HepG2 (cell line): Measurements from ENCODE around the gene LRRC25. TPM values are rescaled to one million over a fixed set of nuclear protein-coding genes. Genes with fewer than 3 reads are reported as not detected.
A peak's percentile ranks its signal among the peaks of the same experiment; 100 is the strongest.

Source experiments
- AHR ChIP-seq: IDR thresholded peaks from 2 replicates; pipeline ENCODE4 v1.6.1; 2018; ENCODE audit warnings: missing genetic modification reagents, missing compliant biosample characterization
- BCLAF1 ChIP-seq: fragments of 450-650 bp; IDR thresholded peaks from 2 replicates; pipeline ENCODE4 v1.6.1; 2017; ENCODE audit warnings: mild to moderate bottlenecking
- DMAP1 ChIP-seq: IDR thresholded peaks from 2 replicates; pipeline ENCODE4 v1.6.1; 2016
- ERF ChIP-seq: IDR thresholded peaks from 2 replicates; pipeline ENCODE4 v1.6.1; 2018; ENCODE audit warnings: missing biosample characterization, missing genetic modification reagents
- FOXJ3 ChIP-seq: sonication (generic); formaldehyde crosslinking; IDR thresholded peaks from 2 replicates; pipeline ENCODE4 v1.4.0; 2020; ENCODE audit warnings: missing genetic modification reagents, mild to moderate bottlenecking, borderline replicate concordance
- HDAC2 ChIP-seq: sonication (generic); formaldehyde crosslinking; IDR thresholded peaks from 2 replicates; pipeline ENCODE4 v1.4.0; 2020; ENCODE audit warnings: missing genetic modification reagents
- KDM1A ChIP-seq: IDR thresholded peaks from 2 replicates; pipeline ENCODE4 v1.6.1; 2016; ENCODE audit warnings: missing compliant biosample characterization
- MAFG ChIP-seq: sonication (generic); formaldehyde crosslinking; IDR thresholded peaks from 2 replicates; pipeline ENCODE4 v1.5.1; 2020; ENCODE audit warnings: mild to moderate bottlenecking, missing genetic modification reagents
- MED1 ChIP-seq: sonication (generic); formaldehyde crosslinking; IDR thresholded peaks from 2 replicates; pipeline ENCODE4 v1.4.0; 2020; ENCODE audit warnings: missing genetic modification reagents
- NR2F1 ChIP-seq, 2 experiments: fragments of 450-650 bp in 1 of 2; formaldehyde crosslinking in 1 of 2; IDR thresholded peaks; 2 replicates each; pipeline versions ENCODE4 v1.5.0 to v1.6.1; 2016 to 2020; ENCODE audit warnings: mild to moderate bottlenecking in 1 of 2, missing compliant biosample characterization in 1 of 2, missing genetic modification reagents in 1 of 2, moderate library complexity in 1 of 2
- RFXAP ChIP-seq: sonication (generic); formaldehyde crosslinking; IDR thresholded peaks from 2 replicates; pipeline ENCODE4 v1.4.0; 2020; ENCODE audit warnings: missing genetic modification reagents, borderline replicate concordance
- SCMH1 ChIP-seq: sonication (generic); formaldehyde crosslinking; IDR thresholded peaks from 2 replicates; pipeline ENCODE4 v1.9.0; 2021; ENCODE audit warnings: missing genetic modification reagents, mild to moderate bottlenecking, borderline replicate concordance
- SETDB1 ChIP-seq: sonication (generic); formaldehyde crosslinking; IDR thresholded peaks from 2 replicates; pipeline ENCODE4 v1.5.1; 2020; ENCODE audit warnings: missing genetic modification reagents, mild to moderate bottlenecking, borderline replicate concordance
- ZNF121 ChIP-seq: sonication (generic); formaldehyde crosslinking; IDR thresholded peaks from 2 replicates; pipeline ENCODE4 v1.5.0; 2020; ENCODE audit warnings: mild to moderate bottlenecking, missing genetic modification reagents
- ZNF17 ChIP-seq: sonication (generic); formaldehyde crosslinking; IDR thresholded peaks from 2 replicates; pipeline ENCODE4 v1.5.0; 2020; ENCODE audit warnings: mild to moderate bottlenecking, missing genetic modification reagents
- ZNF318 ChIP-seq: sonication (generic); formaldehyde crosslinking; IDR thresholded peaks from 2 replicates; pipeline ENCODE4 v1.4.0; 2020; ENCODE audit warnings: mild to moderate bottlenecking, missing genetic modification reagents
- ZNF75D ChIP-seq: sonication (generic); formaldehyde crosslinking; IDR thresholded peaks from 2 replicates; pipeline ENCODE4 v1.8.1; 2023; ENCODE audit warnings: missing genetic modification reagents, mild to moderate bottlenecking, borderline replicate concordance
- polyA plus RNA-seq, 8 experiments: library from polyadenylated mRNA; depleted of rRNA in 3 of 8; stranded (reverse) in 7 of 8; unstranded in 1 of 8; fragments of >200 nt; fragmentation: Illumina TruSeq in 4 of 8; extraction: Trizol in 4 of 8; gene quantifications; 2 replicates each; pipeline versions ENCODE4 v1.2.1 to v1.2.3, GENCODE V29; 2011 to 2016; ENCODE audit warnings: low read depth in 4 of 8, missing spikeins in 1 of 8, mixed read lengths in 1 of 8; ENCODE audit not compliant: insufficient read depth in 1 of 8
- total RNA-seq, 5 experiments: library from RNA; depleted of rRNA; stranded (reverse); fragments of >200 nt; fragmentation: Illumina TruSeq; extraction: Trizol; gene quantifications; 2 replicates each; pipeline ENCODE4 v1.2.3, GENCODE V29; 2016; ENCODE audit warnings: low read depth in 1 of 5
- TF ChIP-seq, protein P1 (sequence below): sonication (generic); formaldehyde crosslinking; IDR thresholded peaks from 2 replicates; pipeline ENCODE4 v1.5.0; 2020; ENCODE audit warnings: missing genetic modification reagents

The LRRC25 gene
- total and polyA plus RNA-seq, 2 of the 13 experiments (the other 11 are each of a cell fraction or from before 2014, with no cell fraction given), result 0.13 to 0.53 TPM

DNA sequence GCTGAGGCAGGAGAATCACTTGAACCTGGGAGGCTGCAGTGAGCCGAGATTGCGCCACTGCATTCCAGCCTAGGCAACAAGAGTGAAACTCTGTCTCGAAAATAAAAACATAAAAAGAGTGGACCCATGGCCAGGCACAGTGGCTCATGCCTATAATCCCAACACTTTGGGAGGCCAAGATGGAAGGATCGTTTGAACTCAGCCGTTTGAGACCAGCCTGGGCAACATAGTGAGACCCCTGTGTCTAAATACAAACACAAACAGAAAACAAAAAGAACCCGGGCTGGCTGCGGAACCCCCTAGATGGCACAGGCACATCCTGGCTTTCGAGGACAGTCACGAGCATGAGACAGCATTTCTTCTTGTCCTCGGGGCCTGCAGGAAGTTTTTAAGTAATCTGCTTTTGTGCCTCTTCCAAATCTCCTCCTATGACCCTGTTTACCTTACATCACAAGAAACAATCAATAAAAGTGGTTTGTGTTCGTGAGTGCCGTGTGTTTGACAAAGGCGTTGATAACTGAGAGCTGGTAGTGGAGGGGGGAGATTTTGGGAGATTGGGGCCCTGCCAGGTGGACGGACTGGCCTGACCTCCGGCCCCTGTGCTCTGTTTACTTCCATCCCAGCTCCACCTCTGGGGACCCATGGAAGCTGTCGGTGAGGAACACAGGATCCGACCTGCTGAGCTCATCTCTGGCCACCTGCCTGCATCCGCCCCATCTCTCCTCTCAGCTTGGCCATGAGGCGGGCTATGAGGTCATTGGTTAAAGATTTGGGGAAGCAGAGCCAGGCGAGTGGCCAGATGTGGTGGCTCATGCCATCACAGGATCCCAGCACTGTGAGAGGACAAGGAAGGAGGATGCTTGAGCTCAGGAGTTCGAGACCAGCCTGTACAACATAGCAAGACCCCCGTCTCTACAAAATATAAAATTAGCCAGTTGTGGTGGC lies 17.3 kb downstream of the LRRC25 start (continued):
- TF ChIP-seq MAFG (CRISPR knock-in tag) (peak; percentile 93), ZNF17 (no peak), FOXJ3 (CRISPR knock-in tag) (peak; percentile 98), MED1 (peak; percentile 100), KDM1A (CRISPR knock-in tag) (peak; percentile 94), BCLAF1 (no peak), ZNF75D (CRISPR knock-in tag) (no peak), ZNF121 (CRISPR knock-in tag) (peak; percentile 99), SCMH1 (CRISPR knock-in tag) (no peak), DMAP1 (CRISPR knock-in tag) (peak; percentile 72; the same call in 1 of the 2 replicates), AHR (CRISPR knock-in tag) (0 out of 2 replicates have a peak, but pooled peaks have one; percentile 68), RFXAP (CRISPR knock-in tag) (peak; percentile 91), ERF (CRISPR knock-in tag) (peak; percentile 95), SETDB1 (no peak), ZNF318 (CRISPR knock-in tag) (peak; percentile 53; the same call in 1 of the 2 replicates), NR2F1 (CRISPR knock-in tag; IDR thresholded peaks at IDR 0.05) (peak; percentile 88 to 93), HDAC2 (peak; percentile 88)
- TF ChIP-seq, protein P1, sequence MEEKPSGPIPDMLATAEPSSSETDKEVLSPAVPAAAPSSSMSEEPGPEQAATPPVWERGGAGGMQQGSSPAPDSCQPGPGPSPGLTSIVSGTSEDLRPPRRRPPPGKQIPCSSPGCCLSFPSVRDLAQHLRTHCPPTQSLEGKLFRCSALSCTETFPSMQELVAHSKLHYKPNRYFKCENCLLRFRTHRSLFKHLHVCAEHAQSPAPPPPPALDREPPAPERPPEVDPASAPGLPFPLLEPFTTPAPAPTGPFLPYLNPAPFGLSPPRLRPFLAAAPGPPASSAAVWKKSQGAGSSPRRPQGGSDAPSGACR, result peak; percentile 91; the same call in 1 of the 2 replicates
